Neural cell (in vitro differentiated cells): ENCODE measurements around the gene RECK.

Source experiments
- POLR2AphosphoS5 ChIP-seq: IDR thresholded peaks from 2 replicates; pipeline ENCODE4 v1.6.1; 2012
- RAD21 ChIP-seq: fragments of 450-650 bp; conservative IDR thresholded peaks from 2 replicates; pipeline ENCODE4 v1.6.1; 2014; ENCODE audit warnings: antibody characterized with exemption, mild to moderate bottlenecking, moderate library complexity
- SMC3 ChIP-seq: fragments of 450-650 bp; conservative IDR thresholded peaks from 2 replicates; pipeline ENCODE4 v1.6.1; 2014; ENCODE audit warnings: antibody characterized with exemption, mild to moderate bottlenecking, moderate library complexity; ENCODE audit not compliant: poor library complexity
- TF ChIP-seq, protein P1 (sequence below): fragments of 450-650 bp; IDR thresholded peaks from 2 replicates; pipeline ENCODE4 v1.5.1; 2014; ENCODE audit warnings: antibody characterized with exemption, mild to moderate bottlenecking, moderate library complexity; ENCODE audit not compliant: poor library complexity, severe bottlenecking

DNA sequence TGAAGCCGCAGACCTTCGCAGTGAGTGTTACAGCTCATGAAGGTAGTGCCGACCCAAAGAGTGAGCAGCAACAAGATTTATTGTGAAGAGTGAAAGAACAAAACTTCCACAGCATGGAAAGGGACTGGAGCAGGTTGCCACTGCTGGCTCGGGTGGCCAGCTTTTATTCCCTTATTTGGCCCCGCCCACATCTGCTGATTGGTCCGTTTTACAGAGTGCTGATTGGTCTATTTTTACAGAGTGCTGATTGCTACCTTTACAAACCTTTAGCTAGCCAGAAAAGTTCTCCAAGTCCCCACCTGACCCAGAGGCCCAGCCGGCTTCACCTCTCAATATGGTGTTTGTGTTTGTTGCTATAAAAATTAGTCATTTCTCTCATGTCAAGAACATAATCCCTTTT is 49.7 kb downstream of the RECK start:
- TF ChIP-seq RAD21 (no peak), POLR2AphosphoS5 (no peak), SMC3 (no peak)
- TF ChIP-seq, protein P1, sequence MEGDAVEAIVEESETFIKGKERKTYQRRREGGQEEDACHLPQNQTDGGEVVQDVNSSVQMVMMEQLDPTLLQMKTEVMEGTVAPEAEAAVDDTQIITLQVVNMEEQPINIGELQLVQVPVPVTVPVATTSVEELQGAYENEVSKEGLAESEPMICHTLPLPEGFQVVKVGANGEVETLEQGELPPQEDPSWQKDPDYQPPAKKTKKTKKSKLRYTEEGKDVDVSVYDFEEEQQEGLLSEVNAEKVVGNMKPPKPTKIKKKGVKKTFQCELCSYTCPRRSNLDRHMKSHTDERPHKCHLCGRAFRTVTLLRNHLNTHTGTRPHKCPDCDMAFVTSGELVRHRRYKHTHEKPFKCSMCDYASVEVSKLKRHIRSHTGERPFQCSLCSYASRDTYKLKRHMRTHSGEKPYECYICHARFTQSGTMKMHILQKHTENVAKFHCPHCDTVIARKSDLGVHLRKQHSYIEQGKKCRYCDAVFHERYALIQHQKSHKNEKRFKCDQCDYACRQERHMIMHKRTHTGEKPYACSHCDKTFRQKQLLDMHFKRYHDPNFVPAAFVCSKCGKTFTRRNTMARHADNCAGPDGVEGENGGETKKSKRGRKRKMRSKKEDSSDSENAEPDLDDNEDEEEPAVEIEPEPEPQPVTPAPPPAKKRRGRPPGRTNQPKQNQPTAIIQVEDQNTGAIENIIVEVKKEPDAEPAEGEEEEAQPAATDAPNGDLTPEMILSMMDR = no peak
